GM06990 (cell line): Measurements from ENCODE around the gene LDLRAD4.

Experiments used
- DNase-seq: peaks from one replicate; pipeline ENCODE4 v3.0.0-alpha.2; 2011; ENCODE audit not compliant: insufficient read length; ENCODE audit errors: extremely low read depth
- H3K27me3 ChIP-seq: replicated peaks from 2 replicates; pipeline ENCODE4 v1.6.0; 2011; ENCODE audit warnings: low read length; ENCODE audit not compliant: control insufficient read depth, insufficient read depth
- H3K36me3 ChIP-seq: 2 replicates; pipeline ENCODE4 v1.5.1; 2011; ENCODE audit warnings: low read length; ENCODE audit not compliant: control insufficient read depth, insufficient read depth
- H3K4me3 ChIP-seq: replicated peaks from 2 replicates; pipeline ENCODE4 v1.5.1; 2011; ENCODE audit warnings: low read depth, mild to moderate bottlenecking, control low read depth, low read length
- TF ChIP-seq, protein P1 (sequence below): IDR thresholded peaks from 2 replicates; pipeline ENCODE4 v1.5.1; 2011; ENCODE audit warnings: low read length, control low read depth, mild to moderate bottlenecking, inconsistent platforms; ENCODE audit not compliant: insufficient read depth, poor library complexity, severe bottlenecking

LDLRAD4 gene

DNA sequence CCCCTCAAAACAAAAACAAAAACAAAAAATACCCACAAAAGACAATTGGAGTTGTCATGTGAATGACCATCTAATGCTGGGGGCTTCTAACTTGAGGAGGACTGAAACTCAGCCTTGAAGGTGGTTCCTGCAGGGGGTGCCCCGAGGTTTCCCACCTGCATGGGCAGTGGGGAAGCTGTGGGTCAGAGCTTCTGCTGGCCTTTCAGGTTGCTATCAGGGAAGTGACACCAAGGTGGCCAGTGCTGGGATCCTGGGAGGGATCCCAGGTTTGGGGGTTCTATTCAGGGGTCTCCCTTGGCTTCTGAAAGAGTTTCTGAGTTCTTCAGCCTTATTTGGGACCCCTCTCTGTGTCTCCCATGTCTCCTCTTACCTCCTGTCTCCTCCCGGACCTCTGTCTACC, 62.8 kb downstream of the LDLRAD4 start:
- Histone ChIP-seq H3K4me3 (no peak overlapping the region), H3K36me3 (no peaks in the 10 kb centered on the region), H3K27me3 (no peaks in the 10 kb centered on the region)
- no peak for DNase-seq
- TF ChIP-seq, protein P1, sequence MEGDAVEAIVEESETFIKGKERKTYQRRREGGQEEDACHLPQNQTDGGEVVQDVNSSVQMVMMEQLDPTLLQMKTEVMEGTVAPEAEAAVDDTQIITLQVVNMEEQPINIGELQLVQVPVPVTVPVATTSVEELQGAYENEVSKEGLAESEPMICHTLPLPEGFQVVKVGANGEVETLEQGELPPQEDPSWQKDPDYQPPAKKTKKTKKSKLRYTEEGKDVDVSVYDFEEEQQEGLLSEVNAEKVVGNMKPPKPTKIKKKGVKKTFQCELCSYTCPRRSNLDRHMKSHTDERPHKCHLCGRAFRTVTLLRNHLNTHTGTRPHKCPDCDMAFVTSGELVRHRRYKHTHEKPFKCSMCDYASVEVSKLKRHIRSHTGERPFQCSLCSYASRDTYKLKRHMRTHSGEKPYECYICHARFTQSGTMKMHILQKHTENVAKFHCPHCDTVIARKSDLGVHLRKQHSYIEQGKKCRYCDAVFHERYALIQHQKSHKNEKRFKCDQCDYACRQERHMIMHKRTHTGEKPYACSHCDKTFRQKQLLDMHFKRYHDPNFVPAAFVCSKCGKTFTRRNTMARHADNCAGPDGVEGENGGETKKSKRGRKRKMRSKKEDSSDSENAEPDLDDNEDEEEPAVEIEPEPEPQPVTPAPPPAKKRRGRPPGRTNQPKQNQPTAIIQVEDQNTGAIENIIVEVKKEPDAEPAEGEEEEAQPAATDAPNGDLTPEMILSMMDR, result no peak

GRCh38 chr18:13283746-13284145, 65.2 kb downstream of the LDLRAD4 start:
- H3K27me3 ChIP-seq, result no peaks in the 10 kb centered on the region; the same call in 1 of the 2 replicates
- DNase-seq, result no peak
- H3K36me3 ChIP-seq, result no peaks in the 10 kb centered on the region
- TF ChIP-seq, protein P1, result no peak
- no peak overlapping the region for H3K4me3 ChIP-seq

DNA sequence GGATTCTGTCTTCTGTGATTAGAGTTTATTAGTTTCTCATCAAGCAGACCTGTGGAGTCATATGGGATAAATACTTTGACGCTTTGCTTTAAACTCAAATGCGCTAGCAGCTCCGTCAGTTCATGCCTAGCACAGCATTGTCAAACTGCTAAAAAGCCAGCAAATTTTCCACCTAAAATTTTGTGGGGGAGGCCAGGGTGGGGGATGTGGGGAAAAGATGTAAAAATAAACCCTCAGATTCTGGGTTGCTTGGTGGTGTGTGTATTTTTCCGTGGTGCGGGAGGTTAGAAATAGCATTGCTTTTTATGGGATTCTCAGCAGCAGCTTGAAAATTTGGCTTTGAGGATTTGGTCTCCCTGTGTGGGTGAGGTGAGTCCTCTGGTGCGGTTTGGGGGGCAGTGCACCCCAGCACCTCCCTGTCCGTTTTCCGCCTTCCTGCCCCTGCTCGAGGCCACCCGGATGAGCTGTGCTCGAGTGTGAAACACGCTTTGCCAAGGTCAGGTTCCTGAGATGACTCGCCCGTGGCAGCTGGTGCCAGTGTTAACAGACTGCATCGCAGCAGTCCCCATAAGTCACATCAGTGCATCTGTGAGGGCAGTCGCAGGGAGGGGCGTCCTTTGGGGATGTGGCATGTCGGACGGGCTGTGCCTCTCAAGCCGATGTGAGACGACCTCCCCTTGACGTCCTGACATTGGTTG, 65.9 kb downstream of the LDLRAD4 start:
- Histone ChIP-seq H3K4me3 (no peak overlapping the region), H3K27me3 (no peaks in the 10 kb centered on the region; the same call in 1 of the 2 replicates), H3K36me3 (no peaks in the 10 kb centered on the region)
- no peak for DNase-seq
- TF ChIP-seq, protein P1, result no peak

- H3K36me3 ChIP-seq, result no peaks in the 10 kb centered on the region
- H3K4me3 ChIP-seq, result no peak overlapping the region
- H3K27me3 ChIP-seq, result no peaks in the 10 kb centered on the region; the same call in 1 of the 2 replicates
- TF ChIP-seq, protein P1, result no peak
- no peak for DNase-seq
These were observed 67.3 kb downstream of the LDLRAD4 start for GRCh38 chr18:13285874-13286273.

DNA sequence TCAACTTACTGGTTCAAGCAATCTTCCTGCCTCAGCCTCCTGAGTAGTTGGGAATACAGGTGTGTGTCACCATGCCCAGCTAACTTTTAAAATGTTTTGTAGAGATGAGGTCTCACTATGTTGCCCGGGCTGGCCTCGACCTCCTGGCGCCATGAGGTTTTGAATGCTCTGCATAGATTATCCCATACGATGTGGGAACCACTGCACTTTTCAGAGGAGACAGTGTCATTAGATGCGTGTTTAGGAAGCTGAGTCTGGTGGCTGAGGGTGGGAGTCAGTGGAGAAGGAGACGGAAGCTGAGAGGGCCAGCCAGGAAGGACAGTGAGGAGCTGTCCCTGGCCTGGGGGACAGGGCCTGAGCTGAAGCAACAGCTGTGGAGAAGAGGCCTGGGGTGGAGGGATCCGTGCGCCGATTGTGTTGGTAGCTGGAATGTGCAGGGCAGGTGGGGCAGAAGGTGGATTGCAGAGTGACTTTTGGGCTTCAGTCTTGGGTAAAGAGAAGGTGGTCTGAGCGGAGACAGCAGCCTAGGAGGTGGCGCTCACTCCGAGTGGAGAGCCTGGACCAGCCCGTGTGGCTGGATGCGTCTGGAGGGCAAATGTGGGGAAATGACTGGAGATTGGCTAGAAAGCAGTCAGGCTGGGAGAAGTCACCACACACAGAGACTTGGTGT, 68.0 kb downstream of the LDLRAD4 start:
- Histone ChIP-seq H3K27me3 (no peaks in the 10 kb centered on the region; the same call in 1 of the 2 replicates), H3K36me3 (no peaks in the 10 kb centered on the region)

More for the DNA sequence above, 68.0 kb downstream of the LDLRAD4 start:
- DNase-seq, result no peak
- H3K4me3 ChIP-seq, result no peak overlapping the region
- TF ChIP-seq, protein P1, result no peak
